Tibial nerve (tissue), 4 donors: Measurements from ENCODE around the gene DAD1. TPM values are rescaled to one million over a fixed set of nuclear protein-coding genes. Genes with fewer than 3 reads are reported as not detected.
A peak's percentile ranks its signal among the peaks of the same experiment; 100 is the strongest.

Experiments used
- DNase-seq, 2 donors: peaks; one replicate each; pipeline ENCODE4 v3.0.0-alpha.2; 2019; ENCODE audit warnings: low spot score in 2 of 2
- H3K27ac ChIP-seq, 4 donors: fragments of 200-600 bp; sonication (generic) in 3 of 4; one replicate each; pipeline ENCODE4 v1.5.1; 2017 to 2019; ENCODE audit warnings: mild to moderate bottlenecking in 1 of 4
- H3K27me3 ChIP-seq, 2 donors: fragments of 200-600 bp; sonication (generic) in 1 of 2; one replicate each; pipeline versions ENCODE4 v1.5.1 to v1.6.0; 2017 to 2019
- H3K36me3 ChIP-seq, 3 donors: fragments of 200-600 bp; sonication (generic); one replicate each; pipeline ENCODE4 v1.5.1; 2018 to 2019
- H3K4me1 ChIP-seq, 4 donors: fragments of 200-600 bp; sonication (generic) in 3 of 4; one replicate each; pipeline ENCODE4 v1.5.1; 2017 to 2019
- H3K4me3 ChIP-seq, 4 donors: fragments of 200-600 bp; sonication (generic) in 3 of 4; one replicate each; pipeline ENCODE4 v1.5.1; 2017 to 2019; ENCODE audit warnings: mild to moderate bottlenecking in 1 of 4, moderate library complexity in 1 of 4
- H3K9me3 ChIP-seq, 4 donors: fragments of 200-600 bp; sonication (generic) in 3 of 4; one replicate each; pipeline ENCODE4 v1.5.1; 2017 to 2019
- CTCF ChIP-seq, 5 experiments: fragments of 200-600 bp in 3 of 5; fragments of 450-650 bp in 2 of 5; sonication (generic) in 3 of 5; IDR thresholded peaks; one replicate each; pipeline ENCODE4 v1.5.1; 2016 to 2019; ENCODE audit warnings: antibody characterized with exemption in 5 of 5, mild to moderate bottlenecking in 3 of 5, moderate library complexity in 2 of 5
- EP300 ChIP-seq, 2 donors: sonication (generic); formaldehyde crosslinking; IDR thresholded peaks; one replicate each; pipeline ENCODE4 v1.6.1; 2017; ENCODE audit warnings: antibody characterized with exemption in 2 of 2, mild to moderate bottlenecking in 1 of 2
- POLR2A ChIP-seq, 2 donors: fragments of 450-650 bp; IDR thresholded peaks; one replicate each; pipeline ENCODE4 v1.6.1; 2017; ENCODE audit warnings: antibody characterized with exemption in 2 of 2, mild to moderate bottlenecking in 2 of 2, moderate library complexity in 2 of 2
- WGBS, 2 donors: methylation state at CpG; one replicate each; pipeline ENCODE4 v1.1.5; 2018; 5-methylcytosine and 5-hydroxymethylcytosine counted together
- total RNA-seq, 4 donors: library from RNA; depleted of rRNA; stranded (reverse); fragments of >200 nt; gene quantifications; one replicate each; pipeline ENCODE4 v1.1.0, GENCODE V29; 2016

Gene DAD1
- total RNA-seq, 4 donors from 2014 or later: 128 to 254 (median 198) TPM

- peak overlapping the region in 2 of 4 donors; percentile 9 to 57 for H3K27ac ChIP-seq
- no peak overlapping the region for H3K4me3 ChIP-seq
- 85 to 93% methylated on average over 6 of the region's 6 CpGs for WGBS, 2 donors
- H3K27me3 ChIP-seq: no peaks in the 10 kb centered on the region
- peaks cover 0 to 53% (median 18%) of the 10 kb centered on the region in 4 donors for H3K4me1 ChIP-seq
- H3K36me3 ChIP-seq: no peaks in the 10 kb centered on the region
- TF ChIP-seq EP300 (IDR thresholded peaks at IDR 0.05) (no peak), POLR2A (IDR thresholded peaks at IDR 0.05) (no peak), CTCF (IDR thresholded peaks at IDR 0.05) (no peak)
- DNase-seq: no peak
- H3K9me3 ChIP-seq: no peaks in the 10 kb centered on the region
These were observed 39.6 kb downstream of the DAD1 start for GRCh38 chr14:22549324-22549962.

- no peak for TF ChIP-seq POLR2A (IDR thresholded peaks at IDR 0.05)
- no peak for TF ChIP-seq CTCF (IDR thresholded peaks at IDR 0.05)
- TF ChIP-seq EP300 (IDR thresholded peaks at IDR 0.05): no peak
- DNase-seq: no peak
- no peak overlapping the region for H3K4me3 ChIP-seq
- peak overlapping the region in 3 of 4 donors; percentile 41 to 69 (median 67) for H3K27ac ChIP-seq
- WGBS, 2 donors: 78 to 84% methylated on average over 8 of the region's 8 CpGs
- peaks cover 0 to 53% (median 18%) of the 10 kb centered on the region in 4 donors for H3K4me1 ChIP-seq
- H3K36me3 ChIP-seq: no peaks in the 10 kb centered on the region
- H3K9me3 ChIP-seq: no peaks in the 10 kb centered on the region
- no peaks in the 10 kb centered on the region for H3K27me3 ChIP-seq
These were observed 40.9 kb downstream of the DAD1 start for GRCh38 chr14:22547948-22548750.

- WGBS, 2 donors: 69 to 71% methylated on average over 9 of the region's 9 CpGs
- H3K27ac ChIP-seq: peak overlapping the region in 3 of 4 donors; percentile 41 to 69 (median 67)
- TF ChIP-seq POLR2A (IDR thresholded peaks at IDR 0.05): no peak
- no peak for TF ChIP-seq EP300 (IDR thresholded peaks at IDR 0.05)
These were observed 41.6 kb downstream of the DAD1 start for GRCh38 chr14:22547313-22547947.

GRCh38 chr14:22546722-22547071 lies 42.3 kb downstream of the DAD1 start:
- H3K27ac ChIP-seq: peak overlapping the region in 3 of 4 donors; percentile 28 to 69 (median 67)
- TF ChIP-seq POLR2A (IDR thresholded peaks at IDR 0.05): no peak
- no peaks in the 10 kb centered on the region for H3K27me3 ChIP-seq
- H3K4me3 ChIP-seq: no peak overlapping the region
- DNase-seq: no peak
- no peaks in the 10 kb centered on the region for H3K36me3 ChIP-seq
- no peaks in the 10 kb centered on the region for H3K9me3 ChIP-seq
- H3K4me1 ChIP-seq: peaks cover 0 to 52% (median 17%) of the 10 kb centered on the region in 4 donors
- WGBS, 2 donors: 71 to 72% methylated on average over 3 of the region's 3 CpGs

More at GRCh38 chr14:22547313-22547947, 41.6 kb downstream of the DAD1 start:
- no peak overlapping the region for H3K4me3 ChIP-seq
- no peaks in the 10 kb centered on the region for H3K9me3 ChIP-seq
- H3K27me3 ChIP-seq: no peaks in the 10 kb centered on the region
- H3K36me3 ChIP-seq: no peaks in the 10 kb centered on the region
- peaks cover 0 to 53% (median 18%) of the 10 kb centered on the region in 4 donors for H3K4me1 ChIP-seq
- DNase-seq: no peak

- peak overlapping the region in 3 of 4 donors; percentile 50 to 69 (median 67) for H3K27ac ChIP-seq
- DNase-seq: no peak
- no peak for TF ChIP-seq POLR2A (IDR thresholded peaks at IDR 0.05)
- H3K36me3 ChIP-seq: no peaks in the 10 kb centered on the region
- peaks cover 0 to 45% (median 16%) of the 10 kb centered on the region in 4 donors for H3K4me1 ChIP-seq
- no peaks in the 10 kb centered on the region for H3K9me3 ChIP-seq
- no peak overlapping the region for H3K4me3 ChIP-seq
- 34 to 38% methylated on average over 9 of the region's 9 CpGs for WGBS, 2 donors
- no peaks in the 10 kb centered on the region for H3K27me3 ChIP-seq
These were observed 42.9 kb downstream of the DAD1 start for GRCh38 chr14:22545842-22546721.

- H3K4me3 ChIP-seq: no peak overlapping the region
- DNase-seq: no peak
- H3K36me3 ChIP-seq: no peaks in the 10 kb centered on the region
- H3K27ac ChIP-seq: peak overlapping the region in 1 of 4 donors; percentile 69
- no peaks in the 10 kb centered on the region for H3K9me3 ChIP-seq
- no peak for TF ChIP-seq CTCF (IDR thresholded peaks at IDR 0.05)
- no peak for TF ChIP-seq POLR2A (IDR thresholded peaks at IDR 0.05)
- no peak for TF ChIP-seq EP300 (IDR thresholded peaks at IDR 0.05)
- H3K27me3 ChIP-seq: no peaks in the 10 kb centered on the region
- WGBS, 2 donors: 77 to 81% methylated on average over 8 of the region's 8 CpGs
- H3K4me1 ChIP-seq: peaks cover 0 to 42% (median 8%) of the 10 kb centered on the region in 4 donors
These were observed 44.1 kb downstream of the DAD1 start for GRCh38 chr14:22544881-22545420.
